ENCODE measurements around the gene GNAQ.

DNA sequence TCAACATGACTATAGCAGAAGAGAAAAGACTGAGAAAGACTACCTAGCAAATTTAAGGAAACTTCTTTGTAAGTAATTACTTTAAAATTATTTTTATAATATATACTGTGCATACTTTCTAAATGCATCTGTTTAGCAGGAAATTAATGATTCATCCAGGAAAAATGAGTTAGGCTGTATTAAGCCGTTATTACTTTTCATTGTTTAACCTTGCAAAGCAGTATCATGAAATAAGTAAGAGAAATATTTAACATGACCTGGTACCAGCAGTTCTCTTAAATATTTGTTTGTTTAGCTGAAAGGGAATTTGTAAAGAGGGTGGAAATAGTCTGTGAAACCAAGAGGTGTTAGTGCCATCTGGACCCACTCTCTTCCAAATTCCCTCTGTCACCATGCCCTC, 175.0 kb downstream of the GNAQ start:
- TF ChIP-seq CTCF (IDR thresholded peaks at IDR 0.05 in 8 of 11, conservative IDR thresholded peaks at IDR 0.05 in 3 of 11) (no peak), POLR2AphosphoS5 (IDR thresholded peaks at IDR 0.05) (no peak)
